HTR-8/SVneo (cell line): ENCODE measurements around the gene CAMK2N2.
"Not testable (repeated sequence)": the region's sequence is repeated elsewhere in the genome, so short reads cannot be mapped to it uniquely, and the experiment has no call there.

Experiments
- DNase-seq: peaks from one replicate; pipeline ENCODE4 v3.0.0; 2011; ENCODE audit warnings: low spot score, mixed read lengths; ENCODE audit not compliant: insufficient read length
- FAIRE-seq: peaks from 2 replicates; lab custom pipeline; 2011; peaks lifted over from hg19 to GRCh38; lab: Jason Lieb, UNC

CAMK2N2 gene

DNA sequence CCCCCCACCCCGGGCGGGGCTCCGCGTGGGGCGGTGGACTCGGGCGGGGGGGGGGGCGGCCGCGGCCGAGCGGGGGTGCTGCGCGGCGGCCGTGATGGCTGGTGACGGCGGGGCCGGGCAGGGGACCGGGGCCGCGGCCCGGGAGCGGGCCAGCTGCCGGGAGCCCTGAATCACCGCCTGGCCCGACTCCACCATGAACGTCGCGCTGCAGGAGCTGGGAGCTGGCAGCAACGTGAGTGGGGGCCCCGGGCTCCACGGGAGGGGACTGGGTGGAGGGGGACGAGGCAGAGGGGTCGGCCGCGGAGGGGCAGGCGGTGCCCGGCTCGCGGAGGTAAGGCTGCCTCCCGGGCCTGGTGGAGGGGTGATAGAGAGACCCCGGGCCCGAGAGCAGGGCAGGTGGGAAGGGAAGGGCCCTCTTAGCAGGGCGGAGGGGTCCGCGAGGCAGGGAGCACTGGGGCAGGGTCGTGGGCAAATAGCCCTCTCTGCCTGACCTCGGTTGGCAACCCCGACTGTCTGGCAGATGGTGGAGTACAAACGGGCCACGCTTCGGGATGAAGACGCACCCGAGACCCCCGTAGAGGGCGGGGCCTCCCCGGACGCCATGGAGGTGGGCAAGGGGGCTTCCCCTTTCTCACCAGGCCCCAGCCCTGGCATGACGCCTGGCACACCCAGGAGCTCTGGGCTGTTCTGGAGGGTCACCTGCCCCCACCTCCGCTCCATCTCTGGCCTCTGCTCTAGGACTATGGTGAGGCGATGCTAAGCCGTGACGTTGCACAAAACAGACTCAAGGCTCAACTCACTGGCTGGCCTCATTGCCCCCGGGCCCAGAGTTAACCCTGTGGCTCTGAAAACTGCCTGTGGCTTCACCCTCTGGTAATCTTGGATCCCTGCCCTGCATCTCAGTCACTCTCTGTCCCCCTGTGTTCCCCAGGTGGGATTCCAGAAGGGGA lies 14.9 kb upstream of the CAMK2N2 start, which contains the start of gene ECE2:
Gene ECE2, plus strand, starts transcription at position 62 of the 950 bp plus-strand sequence. Its CDS starts 132 bp downstream, at position 194.
- no peak for FAIRE-seq
- DNase-seq, result no peak

DNA sequence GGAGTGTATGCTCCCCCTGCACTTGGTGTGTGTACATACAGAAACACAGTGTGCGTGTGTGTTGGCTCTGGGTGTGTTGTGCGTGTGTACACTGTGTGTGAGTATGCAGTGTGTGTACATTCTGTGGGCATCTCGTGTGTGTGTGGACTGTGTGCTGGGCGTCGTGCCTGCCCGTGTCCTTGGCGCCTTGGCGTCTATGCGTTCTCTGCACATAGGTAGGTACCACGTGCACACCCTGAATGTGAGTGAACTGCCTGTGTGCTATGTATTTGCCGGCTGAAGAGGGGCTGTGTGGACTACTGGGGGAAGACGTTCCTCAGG lies 14.0 kb upstream of the CAMK2N2 start:
- DNase-seq, result no peak
- FAIRE-seq, result no peak

DNA sequence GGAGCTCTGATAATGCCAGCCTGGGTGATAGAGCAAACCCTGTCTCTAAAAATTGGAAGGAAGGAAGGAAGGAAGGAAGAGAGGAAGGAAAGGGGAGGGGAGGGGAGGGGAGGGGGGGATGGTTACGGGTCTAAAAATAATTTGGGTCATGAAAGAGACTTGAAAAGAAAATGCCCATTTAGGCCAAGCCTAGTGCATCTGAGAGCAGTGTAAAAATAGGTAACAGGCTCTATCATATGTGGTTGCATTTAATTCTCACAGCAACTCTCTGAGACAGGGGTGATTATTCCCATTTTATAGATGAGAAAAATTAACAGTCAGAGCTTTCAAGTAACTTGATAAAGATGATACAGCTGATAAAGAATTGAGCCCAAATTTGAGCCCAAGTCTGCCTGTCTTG lies 10.9 kb upstream of the CAMK2N2 start:
- no peak for DNase-seq
- FAIRE-seq, result no peak

DNA sequence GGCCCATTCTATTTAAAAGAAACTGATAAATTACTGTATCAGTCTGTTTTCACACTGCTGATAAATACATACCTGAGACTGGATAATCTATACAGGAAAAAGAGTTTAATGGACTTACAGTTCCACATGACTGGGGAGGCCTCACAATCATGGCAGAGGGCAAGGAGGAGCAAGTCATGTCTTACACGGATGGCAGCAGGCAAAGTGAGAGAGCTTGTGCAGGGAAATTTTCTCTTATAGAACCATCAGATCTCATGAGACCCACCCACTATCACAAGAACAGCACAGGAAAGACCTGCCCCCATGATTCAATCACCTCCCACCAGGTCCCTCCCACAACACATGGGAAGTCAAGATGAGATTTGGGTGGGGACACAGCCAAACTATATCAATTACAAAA lies 5.9 kb upstream of the CAMK2N2 start:
- FAIRE-seq, DNase-seq: not testable (repeated sequence)

DNA sequence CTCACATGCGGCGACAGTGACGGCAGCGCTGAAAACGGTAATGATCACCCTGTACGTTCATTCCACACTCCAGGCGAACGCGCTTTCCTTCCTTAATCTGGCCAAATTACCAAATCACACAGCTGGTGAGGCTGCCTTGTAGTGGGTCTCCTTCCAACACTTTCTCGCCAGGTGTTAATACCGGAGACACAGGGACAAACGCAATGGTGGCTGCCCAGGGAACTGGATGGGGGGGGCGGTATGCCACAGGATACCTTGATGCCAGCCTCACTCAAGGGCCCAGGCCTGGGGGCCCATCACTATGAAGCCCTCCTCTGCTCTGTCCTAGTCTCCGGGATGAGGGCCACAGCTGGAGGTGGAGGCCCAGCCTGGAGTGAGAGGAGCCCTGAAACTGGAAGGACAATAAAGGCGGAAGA lies 1.4 kb upstream of the CAMK2N2 start:
- DNase-seq (no peak), FAIRE-seq (no peak)

DNA sequence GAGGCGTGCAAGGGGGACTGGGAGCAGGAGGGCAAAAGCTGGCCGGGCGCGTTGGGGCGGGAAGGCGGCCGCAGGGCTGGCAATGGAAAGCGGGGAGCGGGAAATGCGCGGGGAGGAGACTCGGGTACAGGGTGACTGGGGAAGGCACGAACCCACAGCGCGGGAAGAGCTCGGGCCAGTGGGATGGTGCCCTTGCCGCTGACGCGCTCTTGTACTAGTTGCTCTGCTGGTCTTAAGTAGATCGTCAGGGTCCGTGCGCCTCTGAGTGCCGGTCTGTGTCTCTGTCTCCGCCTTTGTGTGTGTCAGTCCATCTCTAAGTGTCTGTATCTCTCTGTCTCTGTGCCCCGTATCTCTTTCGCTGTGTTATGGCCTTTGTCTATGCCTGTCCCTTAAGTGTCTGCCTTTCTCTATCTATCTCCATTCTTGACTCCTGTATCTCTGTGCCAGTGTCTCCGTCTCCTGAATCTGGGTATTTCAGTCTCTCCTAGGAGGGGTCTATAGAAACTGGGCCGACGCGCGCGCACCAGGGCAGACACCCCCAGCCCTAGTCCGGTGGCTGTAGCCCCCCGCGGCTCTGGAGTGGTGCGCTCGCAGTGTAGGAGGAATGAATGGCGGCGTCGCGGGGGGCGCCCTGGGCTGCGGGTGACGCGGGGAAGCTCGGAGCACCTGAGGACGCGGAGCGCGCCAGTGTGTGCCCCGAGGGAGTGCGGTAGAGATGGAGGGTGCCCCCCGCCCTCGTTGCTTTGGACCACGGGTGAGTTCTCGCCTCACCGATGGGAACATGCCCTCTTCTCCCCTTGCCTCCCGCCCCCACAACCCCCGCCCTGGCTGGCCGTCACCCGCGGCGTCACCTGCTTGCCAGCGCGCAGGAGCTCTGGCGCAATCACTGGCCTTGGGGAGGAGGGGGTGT lies 756 bp upstream of the CAMK2N2 start:
- FAIRE-seq, result peak; percentile 66
- DNase-seq, result no peak

DNA sequence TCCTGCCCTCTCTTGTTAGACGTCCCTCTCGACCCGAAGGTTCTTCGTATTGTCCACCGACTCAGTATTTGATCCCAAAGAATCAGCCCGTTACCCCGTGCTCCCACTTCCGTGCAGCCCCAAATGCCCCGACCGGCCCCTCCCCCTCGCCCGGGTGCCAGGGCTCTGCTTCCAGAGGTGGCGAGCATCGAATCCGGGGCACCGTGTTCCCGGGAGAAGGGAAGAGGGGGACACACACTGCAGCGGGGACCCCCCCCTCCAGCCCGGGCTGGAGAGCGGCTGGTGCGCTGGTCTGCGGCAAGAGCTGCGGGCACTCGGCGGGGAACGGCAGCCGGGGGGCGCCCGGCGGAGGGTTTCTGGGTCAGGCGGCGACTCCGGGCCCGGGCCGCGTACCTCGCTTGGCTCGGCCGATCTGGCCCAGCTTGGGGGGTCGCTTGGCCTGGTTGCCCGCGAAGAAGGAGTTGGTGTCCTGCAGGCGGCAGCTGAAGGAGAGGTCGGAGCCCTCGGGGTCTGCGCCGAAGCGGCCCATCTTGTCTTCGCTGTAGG lies 556 bp downstream of the CAMK2N2 start:
- no peak for FAIRE-seq

DNA sequence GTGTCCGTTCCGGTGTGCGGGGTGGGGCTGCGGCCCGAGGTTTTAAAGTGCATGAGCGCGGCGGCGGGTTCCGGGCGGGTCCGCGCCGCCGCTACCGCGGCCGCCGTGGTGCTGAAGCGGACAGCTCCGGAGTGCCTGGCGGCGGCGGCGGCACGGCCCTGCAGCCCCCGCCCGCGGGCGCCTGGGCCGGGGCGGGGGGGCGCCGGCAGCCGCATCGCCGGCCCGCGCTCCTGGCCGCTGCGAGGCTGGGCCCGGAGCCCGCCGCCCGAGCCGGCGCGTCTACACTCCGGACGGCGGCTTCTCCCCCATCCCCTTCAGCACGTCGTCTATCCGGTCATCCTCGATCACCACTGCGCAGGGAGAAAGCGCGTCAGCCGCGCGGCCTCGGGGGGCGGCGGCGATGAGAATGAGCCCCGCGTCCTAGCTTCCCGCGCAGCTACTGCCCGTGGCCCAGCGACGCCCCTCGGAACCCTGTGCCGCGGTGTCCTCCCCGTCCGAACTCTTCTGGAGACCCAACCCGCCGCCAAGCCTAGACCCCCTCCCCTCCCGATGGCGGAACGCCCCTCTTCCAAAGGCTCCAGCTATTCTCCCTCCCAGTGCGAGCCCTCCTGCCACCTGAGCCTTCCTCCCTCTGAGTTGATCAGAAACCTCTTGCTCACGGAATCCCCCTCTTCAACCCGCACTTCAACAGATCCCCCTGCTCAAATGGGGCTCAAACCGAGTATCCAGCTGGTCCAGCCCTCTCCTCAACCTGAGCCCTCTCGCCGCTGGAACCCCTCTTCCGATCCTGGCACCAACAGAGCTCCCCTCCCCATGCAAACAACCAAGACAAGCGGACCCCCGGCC lies 1.3 kb downstream of the CAMK2N2 start:
- DNase-seq (peak; percentile 37), FAIRE-seq (peak; percentile 65)

More for the DNA sequence above, 556 bp downstream of the CAMK2N2 start:
- DNase-seq, result no peak

DNA sequence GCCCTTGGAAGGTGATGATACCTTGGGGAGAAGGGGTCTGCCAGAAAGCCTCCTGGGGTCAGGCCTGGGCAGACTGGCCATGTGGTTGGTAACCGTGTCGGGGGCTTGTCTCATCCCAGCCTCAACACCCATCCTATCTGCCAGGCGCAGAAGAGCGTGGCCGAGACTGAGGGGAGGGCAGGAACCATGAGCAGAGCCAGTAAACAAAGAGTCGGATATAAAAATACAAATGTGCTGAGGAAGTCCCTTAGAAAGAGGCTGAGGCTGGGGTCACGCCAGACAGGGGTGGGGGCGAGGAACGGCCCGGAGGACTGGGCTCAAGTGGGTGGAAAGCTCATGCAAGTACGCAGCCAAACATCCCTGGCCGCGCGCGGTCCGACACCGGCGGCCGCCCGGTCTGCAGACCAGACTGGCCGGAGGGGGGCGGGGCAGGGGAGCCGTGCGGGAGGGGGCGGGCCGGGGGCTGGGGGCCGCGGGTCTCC lies 1.9 kb downstream of the CAMK2N2 start:
- FAIRE-seq (no peak), DNase-seq (no peak)

DNA sequence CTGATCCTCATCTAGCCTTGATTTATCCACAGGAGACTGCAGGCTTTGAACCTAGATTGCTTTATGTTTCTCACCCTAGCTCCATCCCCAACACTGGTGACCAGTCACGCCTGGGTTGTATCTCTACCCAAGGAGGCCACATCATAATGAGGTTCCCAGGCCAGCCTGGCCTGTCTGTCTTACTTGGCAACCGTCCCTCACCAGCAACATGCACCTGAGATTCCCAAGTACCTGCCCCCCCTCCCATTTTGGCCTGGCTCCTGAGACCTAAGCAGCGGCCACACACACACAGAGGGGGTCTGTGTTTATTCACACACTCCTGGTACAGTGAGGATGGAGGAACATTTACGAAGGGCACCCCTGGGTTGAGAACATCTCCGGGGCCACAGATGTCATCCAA lies 2.4 kb downstream of the CAMK2N2 start:
- FAIRE-seq (no peak), DNase-seq (no peak)

DNA sequence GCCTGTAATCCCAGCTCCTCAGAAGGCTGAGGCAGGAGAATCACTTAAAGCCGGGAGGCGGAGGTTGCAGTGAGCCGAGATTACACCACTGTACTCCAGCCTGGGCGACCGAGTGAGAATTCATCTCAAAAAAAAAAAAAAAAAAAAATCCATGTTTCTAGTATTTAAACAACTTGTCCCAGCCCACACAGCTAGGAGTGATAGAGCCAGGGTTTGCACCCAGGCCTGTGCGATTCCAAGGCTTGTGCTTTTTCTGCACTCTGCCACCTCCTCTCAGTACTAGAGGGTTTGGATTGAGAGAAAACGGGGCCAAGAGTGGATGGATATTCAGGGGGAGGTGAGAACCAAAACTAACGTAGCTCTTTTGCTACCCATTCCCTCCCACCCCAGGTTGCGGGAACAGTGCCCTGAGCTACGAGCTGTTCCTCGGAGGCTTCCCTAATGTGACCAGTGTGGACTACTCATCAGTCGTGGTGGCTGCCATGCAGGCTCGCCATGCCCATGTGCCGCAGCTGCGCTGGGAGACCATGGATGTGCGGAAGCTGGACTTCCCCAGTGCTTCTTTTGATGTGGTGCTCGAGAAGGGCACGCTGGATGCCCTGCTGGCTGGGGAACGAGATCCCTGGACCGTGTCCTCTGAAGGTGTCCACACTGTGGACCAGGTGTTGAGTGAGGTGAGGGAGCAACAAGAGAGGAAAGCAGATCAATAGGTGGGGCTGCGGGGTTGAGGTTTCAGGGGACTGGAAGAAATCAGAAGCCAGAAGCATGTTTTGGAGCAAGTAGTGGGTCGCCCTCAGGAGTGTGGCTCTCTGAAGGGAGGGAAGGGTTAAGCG lies 4.1 kb downstream of the CAMK2N2 start:
- DNase-seq (no peak), FAIRE-seq (no peak)

DNA sequence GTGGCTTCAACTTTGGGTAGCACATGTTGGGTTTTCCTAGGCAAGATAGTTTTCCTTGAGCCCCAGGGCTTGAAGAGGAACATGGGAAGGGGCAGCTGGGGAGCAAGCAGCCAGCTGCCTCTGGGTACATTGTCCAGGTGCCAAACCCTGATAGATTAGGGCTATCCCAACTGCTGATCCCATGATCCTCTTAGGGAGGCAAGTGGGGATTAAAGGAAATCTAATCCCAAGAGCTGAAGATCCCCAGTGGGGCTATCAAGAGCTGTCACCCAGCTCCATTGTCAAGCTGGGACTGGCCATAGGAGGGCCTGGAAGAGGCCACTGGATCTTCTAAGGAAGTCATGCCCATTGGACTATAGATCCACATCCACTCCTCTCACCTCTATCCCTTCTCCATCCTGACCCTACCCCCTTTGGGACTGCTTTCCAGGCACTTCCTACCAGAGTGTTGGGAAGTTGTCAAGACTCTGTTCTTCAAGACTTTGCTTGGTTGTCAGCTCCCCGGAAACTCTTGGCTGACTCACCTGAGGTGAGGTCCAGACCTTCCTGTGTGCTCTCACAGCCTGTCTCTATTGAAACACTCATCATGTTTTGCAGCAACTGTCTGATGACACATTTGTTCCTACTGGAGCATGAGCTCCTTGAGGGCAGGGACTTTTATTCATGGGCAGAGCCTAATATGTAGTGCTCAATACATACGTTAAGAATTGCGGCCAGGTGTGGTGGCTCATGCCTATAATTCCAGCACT lies 5.9 kb downstream of the CAMK2N2 start:
- DNase-seq (no peak), FAIRE-seq (no peak)

DNA sequence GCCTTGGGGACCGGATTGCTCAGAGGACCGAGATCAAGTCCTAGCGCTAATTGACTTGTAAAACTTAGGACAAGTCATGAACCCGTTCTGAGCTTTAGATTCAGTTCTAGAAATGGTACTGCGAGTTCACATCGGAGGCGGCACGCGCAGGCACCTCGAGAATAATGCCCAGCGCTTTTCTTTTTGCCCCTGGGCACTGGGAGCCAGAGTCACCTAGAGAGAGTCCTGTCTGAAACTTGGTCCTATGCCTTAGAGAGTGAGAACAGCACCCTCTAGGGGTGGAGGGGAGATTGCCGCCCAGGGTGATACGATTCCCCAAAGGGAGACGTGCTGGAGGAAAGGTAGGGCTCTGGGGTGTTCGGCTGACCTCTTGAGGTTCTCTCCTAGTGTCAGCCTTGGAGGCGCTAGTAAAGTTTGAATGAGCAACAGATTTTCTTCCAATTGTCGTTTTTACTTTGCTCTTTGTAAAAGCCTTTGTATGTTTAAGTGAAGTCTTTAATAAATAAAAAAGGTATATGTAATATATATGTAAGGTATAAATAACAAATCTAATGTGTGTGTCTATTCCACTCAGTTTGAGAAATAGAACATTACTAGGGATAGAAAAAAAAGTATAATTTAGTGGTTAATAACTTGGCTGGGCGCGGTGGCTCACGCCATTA lies 11.1 kb downstream of the CAMK2N2 start:
- FAIRE-seq, result no peak

DNA sequence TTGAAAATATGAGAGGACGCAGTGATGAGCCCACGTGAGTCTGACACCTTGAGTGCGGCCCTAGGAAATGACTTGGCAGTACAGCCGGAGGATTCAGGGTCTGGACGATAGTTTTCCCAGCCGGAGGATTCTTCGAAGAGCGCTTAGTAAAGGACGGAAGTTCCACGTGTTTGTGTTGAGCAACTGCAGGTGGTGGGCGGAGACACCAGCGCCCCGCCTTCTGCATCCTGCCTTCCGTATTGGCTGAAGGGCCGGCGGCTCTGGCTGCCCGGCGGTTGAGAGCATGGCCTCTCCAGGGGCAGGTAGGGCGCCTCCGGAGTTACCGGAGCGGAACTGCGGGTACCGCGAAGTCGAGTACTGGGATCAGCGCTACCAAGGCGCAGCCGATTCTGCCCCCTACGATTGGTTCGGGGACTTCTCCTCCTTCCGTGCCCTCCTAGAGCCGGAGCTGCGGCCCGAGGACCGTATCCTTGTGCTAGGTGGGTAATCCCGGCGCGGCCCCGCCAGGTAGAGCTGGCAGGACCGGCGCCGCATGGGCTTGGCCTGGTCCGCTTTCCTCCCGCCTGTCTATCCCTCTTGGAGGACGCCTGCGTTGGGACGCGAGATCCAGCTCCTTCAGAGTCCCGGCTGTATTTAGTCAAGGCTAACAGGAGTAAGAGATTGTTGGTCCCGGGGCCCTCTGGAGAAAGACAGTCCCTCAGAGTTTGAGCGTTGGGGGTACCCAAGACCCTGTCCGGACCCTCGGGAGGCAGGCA lies 11.8 kb downstream of the CAMK2N2 start, which contains the start of gene EEF1AKMT4:
Gene EEF1AKMT4, plus strand, starts transcription at position 261 of the 755 bp plus-strand sequence. Its CDS starts 23 bp downstream, at position 284.
- FAIRE-seq (peak; percentile 77), DNase-seq (peak; percentile 93)

More for the DNA sequence above, 11.1 kb downstream of the CAMK2N2 start:
- peak; percentile 90 for DNase-seq

DNA sequence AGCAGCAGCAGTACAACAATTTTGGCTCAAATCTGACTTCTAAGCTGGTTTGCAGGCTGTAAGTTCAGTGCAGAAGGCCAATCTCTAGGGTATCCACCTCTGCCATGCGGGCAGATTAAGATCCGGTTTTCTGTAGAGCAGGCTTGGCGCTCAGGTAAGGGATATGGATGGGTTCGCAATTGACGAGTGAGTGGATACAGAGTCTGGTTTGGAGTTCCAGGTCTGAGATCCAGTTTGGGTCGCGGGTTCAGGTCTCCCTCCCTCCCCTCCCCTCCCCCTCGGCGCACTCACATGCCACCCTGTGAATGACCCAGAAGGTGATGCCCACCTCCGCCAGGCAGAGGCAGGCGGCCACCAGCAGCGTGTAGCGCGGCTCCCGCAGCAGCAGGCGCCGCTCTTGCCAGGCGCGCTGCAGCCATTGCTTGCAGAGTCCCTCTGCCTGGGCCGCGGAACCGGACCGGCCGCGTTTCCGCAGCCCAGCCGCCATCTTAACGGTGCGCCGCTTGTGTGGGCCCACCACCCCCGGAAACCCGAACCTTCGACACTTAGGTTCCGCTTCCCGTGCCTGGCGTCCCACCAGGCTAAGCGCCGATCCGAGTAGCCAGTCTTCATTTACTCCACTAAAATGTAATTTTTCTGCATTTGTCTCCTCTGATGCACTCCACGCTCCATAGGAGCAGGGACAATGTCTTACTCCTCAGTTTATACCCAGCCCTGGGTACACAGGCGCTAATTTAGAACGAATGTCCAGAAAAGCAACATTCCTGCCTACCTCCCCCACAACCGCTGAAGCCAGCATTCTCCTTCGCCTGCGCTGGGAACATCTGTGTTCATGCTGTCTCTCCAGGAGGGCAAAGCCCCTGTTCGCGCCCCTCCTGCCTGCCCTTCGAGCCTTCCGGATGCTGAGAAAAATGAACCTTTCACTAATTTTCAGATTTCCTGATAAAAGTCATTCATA lies 12.6 kb downstream of the CAMK2N2 start, which contains the start of gene ALG3:
Gene ALG3, minus strand, starts transcription at position 509 of the 958 bp plus-strand sequence. Its CDS starts 22 bp downstream, at position 487.
- FAIRE-seq (peak; percentile 76), DNase-seq (peak; percentile 79)
